HG03457 (cell line): ENCODE results near the gene POLE4.

ENCODE experiments used
- ATAC-seq: cut with Tn5 transposase; IDR thresholded peaks from one replicate; pipeline ENCODE4 v1.9.1; 2021; ENCODE audit warnings: moderate number of reproducible peaks; ENCODE audit not compliant: unreplicated experiment

POLE4 gene

GRCh38 chr2:74939919-74940812 lies 18.3 kb upstream of the POLE4 start:
- ATAC-seq = no peak

- ATAC-seq = no peak
Observed at GRCh38 chr2:74941284-74941683, 17.2 kb upstream of the POLE4 start.

GRCh38 chr2:74942263-74942662 lies 16.2 kb upstream of the POLE4 start:
- ATAC-seq = no peak

- ATAC-seq = peak; percentile 99
Observed at GRCh38 chr2:74944987-74945787, 13.3 kb upstream of the POLE4 start.

GRCh38 chr2:74945788-74946331 lies 12.6 kb upstream of the POLE4 start:
- ATAC-seq = no peak

- no peak for ATAC-seq
Observed at GRCh38 chr2:74947703-74948102, 10.7 kb upstream of the POLE4 start.

- ATAC-seq = no peak
Observed at GRCh38 chr2:74948779-74949178, 9.7 kb upstream of the POLE4 start.

- ATAC-seq = peak; percentile 57
Observed at GRCh38 chr2:74951211-74951754, 7.2 kb upstream of the POLE4 start.

- ATAC-seq = no peak
Observed at GRCh38 chr2:74952575-74952974, 5.9 kb upstream of the POLE4 start.

GRCh38 chr2:74953796-74954499 lies 4.5 kb upstream of the POLE4 start:
- ATAC-seq = no peak

- ATAC-seq = no peak
Observed at GRCh38 chr2:74954500-74954874, 4.0 kb upstream of the POLE4 start.

- no peak for ATAC-seq
Observed at GRCh38 chr2:74957886-74958273, 563 bp upstream of the POLE4 start.

GRCh38 chr2:74959106-74959751 lies 786 bp downstream of the POLE4 start:
- no peak for ATAC-seq

GRCh38 chr2:74966887-74967286 lies 8.4 kb downstream of the POLE4 start:
- ATAC-seq = no peak

- ATAC-seq = no peak
Observed at GRCh38 chr2:74975016-74975415, 16.6 kb downstream of the POLE4 start.

GRCh38 chr2:74979844-74980243 lies 21.4 kb downstream of the POLE4 start:
- no peak for ATAC-seq

- ATAC-seq = no peak
Observed at GRCh38 chr2:74982577-74982976, 24.1 kb downstream of the POLE4 start.

GRCh38 chr2:74983631-74984392 lies 25.4 kb downstream of the POLE4 start:
- no peak for ATAC-seq

GRCh38 chr2:74984947-74985637 lies 26.6 kb downstream of the POLE4 start:
- ATAC-seq = no peak
